GM12865 (cell line): ENCODE measurements around the gene ATP8A2.

Experiments used
- DNase-seq: peaks from one replicate; pipeline ENCODE4 v3.0.0; 2010; ENCODE audit warnings: low read depth
- H3K4me3 ChIP-seq: 2 replicates; pipeline ENCODE4 v1.5.1; 2011; ENCODE audit warnings: mild to moderate bottlenecking, low read depth, low read length, control low read depth
- TF ChIP-seq, protein P1 (sequence below): IDR thresholded peaks from 2 replicates; pipeline ENCODE4 v1.5.1; 2011; ENCODE audit warnings: low read length, control low read depth, low read depth, inconsistent platforms; ENCODE audit not compliant: insufficient read depth; ENCODE audit errors: missing control alignments

ATP8A2 gene

GRCh38 chr13:25588336-25589060 is 216.7 kb downstream of the ATP8A2 start:
- TF ChIP-seq, protein P1, sequence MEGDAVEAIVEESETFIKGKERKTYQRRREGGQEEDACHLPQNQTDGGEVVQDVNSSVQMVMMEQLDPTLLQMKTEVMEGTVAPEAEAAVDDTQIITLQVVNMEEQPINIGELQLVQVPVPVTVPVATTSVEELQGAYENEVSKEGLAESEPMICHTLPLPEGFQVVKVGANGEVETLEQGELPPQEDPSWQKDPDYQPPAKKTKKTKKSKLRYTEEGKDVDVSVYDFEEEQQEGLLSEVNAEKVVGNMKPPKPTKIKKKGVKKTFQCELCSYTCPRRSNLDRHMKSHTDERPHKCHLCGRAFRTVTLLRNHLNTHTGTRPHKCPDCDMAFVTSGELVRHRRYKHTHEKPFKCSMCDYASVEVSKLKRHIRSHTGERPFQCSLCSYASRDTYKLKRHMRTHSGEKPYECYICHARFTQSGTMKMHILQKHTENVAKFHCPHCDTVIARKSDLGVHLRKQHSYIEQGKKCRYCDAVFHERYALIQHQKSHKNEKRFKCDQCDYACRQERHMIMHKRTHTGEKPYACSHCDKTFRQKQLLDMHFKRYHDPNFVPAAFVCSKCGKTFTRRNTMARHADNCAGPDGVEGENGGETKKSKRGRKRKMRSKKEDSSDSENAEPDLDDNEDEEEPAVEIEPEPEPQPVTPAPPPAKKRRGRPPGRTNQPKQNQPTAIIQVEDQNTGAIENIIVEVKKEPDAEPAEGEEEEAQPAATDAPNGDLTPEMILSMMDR = no peak
- no peak overlapping the region for H3K4me3 ChIP-seq

DNA sequence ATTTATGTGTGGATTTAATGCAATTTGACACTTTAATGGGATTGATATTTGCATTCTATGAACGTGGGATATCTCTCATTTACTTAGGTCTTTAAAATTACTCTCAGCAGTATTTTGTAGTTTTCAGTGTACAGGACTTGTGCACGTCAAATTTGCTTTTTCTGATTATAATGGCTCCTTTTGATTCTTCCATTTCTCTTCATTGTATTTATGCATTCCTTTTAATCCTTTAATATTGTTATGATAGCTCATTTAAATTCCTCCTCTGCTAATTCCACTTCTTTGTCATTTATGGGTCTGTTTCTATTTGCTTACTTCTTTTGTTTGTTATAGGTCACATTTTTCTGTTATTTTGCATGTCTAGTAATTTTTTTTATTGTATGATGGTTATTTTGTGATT is 226.6 kb downstream of the ATP8A2 start:
- H3K4me3 ChIP-seq = no peak overlapping the region
- no peak for DNase-seq
- TF ChIP-seq, protein P1 = no peak

More at GRCh38 chr13:25588336-25589060, 216.7 kb downstream of the ATP8A2 start:
- DNase-seq = no peak

DNA sequence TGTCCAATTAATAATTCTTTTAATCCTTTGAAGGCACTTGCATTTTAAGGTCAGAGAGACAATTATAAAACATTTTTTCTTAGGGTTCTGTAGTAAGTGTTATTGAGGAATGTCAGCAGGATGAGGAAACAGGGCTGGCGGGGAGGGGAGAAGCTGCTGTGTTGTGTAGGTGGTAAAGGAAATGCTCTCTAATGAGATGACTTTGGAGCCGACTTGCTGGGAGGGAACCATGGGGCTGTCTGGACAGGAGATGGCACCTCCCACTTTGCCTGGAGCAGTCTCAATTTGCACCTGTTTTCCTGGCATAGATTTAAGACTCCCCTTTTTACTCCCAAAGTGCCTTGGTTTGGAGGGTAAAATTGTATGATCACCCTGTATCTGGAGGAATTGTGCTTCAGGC is 230.4 kb downstream of the ATP8A2 start:
- no peak for DNase-seq
- TF ChIP-seq, protein P1 = no peak
- no peak overlapping the region for H3K4me3 ChIP-seq

DNA sequence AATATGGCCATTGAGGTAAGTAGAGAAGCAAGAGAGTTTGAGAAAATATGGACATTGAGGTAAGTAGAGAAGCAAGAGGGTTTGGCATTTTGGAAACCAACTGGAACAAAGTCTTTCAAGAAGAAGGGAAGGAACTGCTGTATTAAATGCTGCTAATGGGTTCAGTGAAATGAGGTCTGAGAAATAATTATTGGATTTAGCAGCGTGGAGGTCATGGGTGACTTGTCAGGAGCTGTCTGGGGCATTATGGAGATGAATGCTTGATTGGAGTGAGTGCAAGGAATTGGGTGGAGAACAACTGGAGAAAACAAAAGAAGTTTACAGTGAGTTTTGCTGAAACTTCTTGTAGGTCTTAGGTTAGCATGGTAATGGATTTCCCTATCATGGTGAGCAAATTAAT is 232.3 kb downstream of the ATP8A2 start:
- H3K4me3 ChIP-seq = no peak overlapping the region
- no peak for DNase-seq
- TF ChIP-seq, protein P1 = no peak

DNA sequence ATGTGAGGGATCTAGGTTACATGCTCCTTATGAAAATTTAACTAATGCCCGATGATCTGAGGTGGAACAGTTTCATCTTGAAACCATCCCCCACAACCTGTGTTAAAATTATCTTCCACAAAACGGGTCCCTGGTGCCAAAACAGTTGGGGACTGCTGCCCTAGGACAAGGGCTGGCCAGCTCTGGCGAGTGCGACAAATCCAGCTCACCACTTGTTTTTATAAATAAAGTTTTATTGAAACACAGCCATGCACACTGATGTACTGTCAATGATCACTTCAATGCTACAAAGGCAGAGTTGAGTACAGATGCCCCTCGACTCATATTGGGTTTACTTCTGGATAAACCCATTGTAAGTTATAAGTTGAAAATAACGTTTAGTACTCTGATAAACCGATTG is 235.3 kb downstream of the ATP8A2 start:
- TF ChIP-seq, protein P1 = no peak
- H3K4me3 ChIP-seq = no peak overlapping the region
- no peak for DNase-seq

GRCh38 chr13:25608181-25608580 is 236.4 kb downstream of the ATP8A2 start:
- DNase-seq = no peak
- H3K4me3 ChIP-seq = no peak overlapping the region
- TF ChIP-seq, protein P1 = no peak

- TF ChIP-seq, protein P1 = no peak
- DNase-seq = no peak
- H3K4me3 ChIP-seq = no peak overlapping the region
Measured at GRCh38 chr13:25616674-25617073, 244.9 kb downstream of the ATP8A2 start.
